NOMO-1 treated with dmso at 0.1 percent for 144 hours (cell line): ENCODE results near the gene CLASP1.
A peak's percentile ranks its signal among the peaks of the same experiment; 100 is the strongest.
"Not testable (repeated sequence)": the region's sequence is repeated elsewhere in the genome, so short reads cannot be mapped to it uniquely, and the experiment has no call there.

ENCODE experiments used
- DNase-seq: peaks from one replicate; lab custom pipeline; 2025; ENCODE audit not compliant: unreplicated experiment; lab: John Stamatoyannopoulos, UW

The CLASP1 gene

GRCh38 chr2:121626777-121627524 lies 22.3 kb downstream of the CLASP1 start:
- no peak for DNase-seq

DNA sequence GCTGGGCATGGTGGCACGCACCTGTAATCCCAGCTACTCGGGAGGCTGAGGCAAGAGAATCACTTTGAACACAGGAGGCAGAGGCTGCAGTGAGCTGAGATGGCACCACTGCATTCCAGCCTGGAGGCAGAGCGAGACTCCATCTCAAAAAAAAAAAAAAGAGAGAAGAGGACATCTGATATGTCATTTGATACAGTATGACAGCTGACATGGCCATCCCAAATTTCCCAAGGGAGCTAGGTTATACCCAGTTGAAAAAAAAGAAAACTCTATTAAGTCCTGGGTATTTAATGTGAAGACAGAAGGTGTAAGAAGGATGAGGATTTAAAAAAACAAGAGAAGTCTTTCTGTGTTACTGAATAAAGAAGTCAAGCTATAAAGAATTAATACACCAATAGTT lies 23.3 kb downstream of the CLASP1 start:
- no peak for DNase-seq

DNA sequence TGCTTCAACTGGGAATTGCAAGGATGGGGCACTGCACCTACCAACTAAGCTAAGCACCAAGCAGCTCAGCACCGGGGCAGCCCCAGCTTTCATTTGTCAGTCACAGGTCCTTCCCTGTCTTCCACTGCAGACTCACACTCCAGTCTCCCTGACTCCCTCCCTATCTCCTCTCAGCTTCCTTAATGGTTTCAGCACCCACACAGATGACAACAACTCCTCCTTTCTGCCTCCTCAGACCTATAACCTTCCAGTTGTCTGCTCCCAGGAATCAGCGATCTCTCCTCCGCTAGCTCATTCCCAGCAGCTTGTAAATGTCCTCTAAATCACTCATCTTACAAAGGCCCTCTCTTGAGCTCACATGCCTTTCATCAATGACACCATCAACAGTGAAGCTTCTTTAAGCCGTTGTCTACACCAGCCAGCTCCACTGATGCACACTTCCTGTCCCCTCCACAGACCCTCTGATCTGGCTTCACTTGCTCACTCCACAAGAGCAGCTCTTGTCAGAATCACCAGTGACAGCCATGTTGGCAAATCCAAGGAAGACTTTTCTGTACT lies 32.1 kb downstream of the CLASP1 start:
- DNase-seq, result no peak

DNA sequence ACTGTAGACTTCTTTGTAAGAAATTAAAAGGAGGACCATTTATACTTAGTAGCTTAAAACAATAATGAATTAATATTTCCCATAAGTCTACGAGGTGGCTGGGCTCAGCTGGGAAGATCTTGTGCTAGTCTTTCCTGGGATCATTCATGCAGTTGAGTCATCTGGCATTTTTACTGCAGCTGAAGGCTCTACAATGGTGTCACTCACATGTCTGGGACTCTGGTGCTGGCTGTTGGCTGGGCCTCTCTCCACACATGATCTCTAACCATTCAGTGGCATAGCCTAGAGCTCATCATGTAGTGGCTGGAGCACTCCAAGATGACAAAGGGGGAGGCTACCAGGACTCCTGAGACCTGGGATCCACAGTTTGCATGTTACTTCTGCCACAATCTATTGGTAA lies 35.5 kb downstream of the CLASP1 start:
- no peak for DNase-seq

DNA sequence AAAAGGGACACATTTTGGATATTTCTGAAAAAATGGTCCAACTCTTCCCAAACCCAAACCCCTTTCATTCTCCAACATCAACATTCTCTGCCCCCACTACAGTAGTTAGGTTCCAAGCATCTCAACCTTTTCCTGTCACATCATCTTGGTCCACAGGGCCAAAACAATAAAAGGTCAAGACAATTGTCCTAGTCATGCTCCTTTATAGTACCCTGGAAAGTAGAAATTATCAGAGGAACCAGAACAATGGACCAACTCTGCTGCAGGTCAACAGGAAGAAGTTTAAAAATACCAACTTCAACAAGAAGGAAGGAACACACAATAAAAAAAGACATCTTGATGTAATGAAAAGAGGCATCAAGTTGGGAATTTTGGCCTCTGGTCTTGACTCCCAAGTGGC lies 36.1 kb downstream of the CLASP1 start:
- no peak for DNase-seq

GRCh38 chr2:121611730-121612705 lies 37.2 kb downstream of the CLASP1 start:
- peak; percentile 34 for DNase-seq

DNA sequence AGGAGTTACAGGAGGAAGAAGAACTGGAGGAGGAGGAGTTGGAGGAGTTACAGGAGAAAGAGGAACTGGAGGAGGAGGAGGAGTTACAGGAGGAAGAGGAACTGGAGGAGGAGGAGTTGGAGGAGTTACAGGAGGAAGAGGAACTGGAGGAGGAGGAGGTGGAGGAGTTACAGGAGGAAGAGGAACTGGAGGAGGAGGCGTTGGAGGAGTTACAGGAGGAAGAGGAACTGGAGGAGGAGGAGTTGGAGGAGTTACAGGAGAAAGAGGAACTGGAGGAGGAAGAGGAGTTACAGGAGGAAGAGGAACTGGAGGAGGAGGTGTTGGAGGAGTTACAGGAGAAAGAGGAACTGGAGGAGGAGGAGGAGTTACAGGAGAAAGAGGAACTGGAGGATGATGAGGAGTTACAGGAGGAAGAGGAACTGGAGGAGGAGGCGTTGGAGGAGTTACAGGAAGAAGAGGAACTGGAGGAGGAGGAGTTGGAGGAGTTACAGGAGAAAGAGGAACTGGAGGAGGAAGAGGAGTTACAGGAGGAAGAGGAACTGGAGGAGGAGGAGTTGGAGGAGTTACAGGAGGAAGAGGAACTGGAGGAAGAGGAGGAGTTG lies 38.1 kb downstream of the CLASP1 start:
- peak; percentile 8 for DNase-seq

GRCh38 chr2:121610487-121610874 lies 38.8 kb downstream of the CLASP1 start:
- DNase-seq, result not testable (repeated sequence)

GRCh38 chr2:121608967-121609366 lies 40.3 kb downstream of the CLASP1 start:
- DNase-seq, result no peak

DNA sequence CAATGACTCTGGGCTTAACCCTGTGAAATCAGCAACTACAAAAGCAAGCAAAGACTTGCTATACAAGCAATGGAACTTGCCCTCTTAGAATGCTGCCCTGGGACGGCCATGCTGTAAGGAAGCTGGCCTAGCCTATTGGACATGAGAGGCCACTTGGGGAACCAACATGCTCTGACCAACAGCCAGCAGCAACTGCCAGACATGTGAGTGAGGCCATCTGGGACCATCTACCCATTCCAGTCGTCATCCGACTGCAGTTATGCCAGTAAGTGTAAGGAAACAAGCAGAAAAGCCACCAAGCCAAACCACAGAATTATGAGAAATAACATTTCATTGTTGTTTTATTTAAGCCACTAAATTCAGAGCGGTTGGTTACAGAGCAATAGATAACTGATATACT lies 40.9 kb downstream of the CLASP1 start:
- no peak for DNase-seq

- no peak for DNase-seq
Measured at GRCh38 chr2:121605820-121606733, 43.2 kb downstream of the CLASP1 start.

DNA sequence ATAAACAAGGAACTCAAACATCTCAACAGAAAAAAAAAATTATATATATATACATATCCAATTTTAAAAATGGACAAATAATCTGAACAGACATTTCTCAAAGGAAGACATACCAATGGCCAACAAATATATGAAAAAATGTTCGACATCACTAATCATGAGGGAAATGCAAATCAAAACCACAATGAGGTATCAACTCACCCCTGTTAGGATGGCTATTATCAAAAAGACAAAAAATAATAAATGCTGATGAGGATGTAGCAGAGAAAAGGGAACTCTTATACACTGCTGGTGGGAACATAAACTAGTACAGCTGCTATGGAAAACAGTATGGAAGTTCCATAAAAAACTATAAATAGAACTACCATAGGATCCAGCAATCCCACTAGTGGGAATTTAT lies 46.1 kb downstream of the CLASP1 start:
- no peak for DNase-seq

- no peak for DNase-seq
Measured at GRCh38 chr2:121599963-121600651, 49.2 kb downstream of the CLASP1 start.

DNA sequence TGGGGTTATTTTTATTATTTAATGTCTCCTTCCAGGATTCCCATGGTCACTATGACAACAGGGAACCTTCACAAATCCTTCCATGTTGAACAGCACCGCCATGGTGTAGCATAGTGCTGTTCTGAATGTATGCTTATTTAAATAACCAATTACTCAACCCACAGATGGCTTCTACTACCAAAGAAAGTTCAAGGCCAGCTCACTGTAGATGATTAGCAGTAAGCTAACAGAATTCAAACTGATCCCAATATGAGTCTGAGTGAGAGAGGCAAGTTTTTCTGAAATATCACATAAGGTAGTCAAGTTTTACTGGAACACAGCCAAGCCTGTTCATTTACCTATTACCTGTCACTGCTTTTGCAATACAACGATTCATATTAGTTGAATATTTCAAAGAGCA lies 51.2 kb downstream of the CLASP1 start:
- no peak for DNase-seq

GRCh38 chr2:121596221-121597080 lies 52.8 kb downstream of the CLASP1 start:
- peak; percentile 79 for DNase-seq

DNA sequence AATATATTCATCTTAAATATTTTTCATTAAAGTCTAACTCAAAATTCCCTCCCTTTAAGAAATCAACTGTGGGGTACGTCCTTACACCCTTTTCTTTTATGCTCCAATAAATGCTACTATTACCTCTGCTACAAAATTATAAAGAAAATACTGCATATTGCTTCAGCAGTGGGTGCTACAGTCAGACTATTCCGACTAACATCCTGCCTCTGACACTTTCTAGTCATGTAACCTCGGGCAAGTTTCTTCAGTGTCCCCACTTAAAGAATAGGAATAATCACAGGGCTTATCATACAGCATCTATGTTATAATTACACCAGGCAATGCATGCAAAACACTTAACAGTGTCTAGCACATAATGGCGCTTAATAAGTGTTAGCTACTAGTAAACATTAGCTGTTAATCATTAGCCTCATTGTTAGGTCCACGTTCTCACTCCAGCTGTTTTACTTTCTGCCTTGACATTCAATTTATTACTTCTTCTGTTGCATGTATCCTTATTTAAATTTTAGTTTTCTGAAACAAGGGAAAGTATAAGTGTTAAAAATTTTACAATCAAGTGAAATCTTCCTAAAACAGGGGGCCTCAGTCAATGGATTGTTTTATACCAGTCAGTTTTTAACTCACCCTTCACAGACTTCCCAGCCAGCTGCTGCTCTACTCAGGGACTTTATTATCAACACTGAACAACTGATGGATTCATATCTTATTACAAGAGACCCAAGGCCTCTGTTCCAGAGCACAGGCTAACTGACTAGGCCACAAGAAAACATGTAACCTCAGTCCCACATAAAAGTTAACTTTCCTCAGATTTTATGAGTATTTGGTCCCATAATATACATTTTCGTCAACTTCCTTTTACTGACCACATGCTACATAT lies 54.0 kb downstream of the CLASP1 start:
- DNase-seq, result no peak

DNA sequence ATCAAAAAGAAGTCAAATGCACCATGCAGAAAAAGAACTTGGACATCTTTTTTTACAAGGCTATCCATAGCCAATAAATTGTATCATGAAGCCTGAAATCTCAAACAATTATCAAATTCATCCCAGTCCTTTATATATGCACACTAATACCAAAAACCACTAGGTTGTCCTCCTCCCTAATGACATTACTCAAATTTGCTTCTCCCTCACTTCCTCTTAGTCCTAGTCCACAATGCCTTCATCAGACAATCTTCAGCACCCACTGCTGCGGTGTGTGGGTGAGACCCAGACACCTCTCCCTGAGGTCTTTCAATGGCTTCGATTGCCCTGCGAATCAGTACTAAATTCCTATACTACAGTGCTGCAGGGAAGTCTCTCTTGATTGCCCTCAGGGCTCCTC lies 58.1 kb downstream of the CLASP1 start:
- no peak for DNase-seq

GRCh38 chr2:121588357-121588756 lies 60.9 kb downstream of the CLASP1 start:
- DNase-seq, result no peak
